ENCODE measurements around the gene EIF4EBP2. TPM values are rescaled to one million over a fixed set of nuclear protein-coding genes. Genes with fewer than 3 reads are reported as not detected.

The EIF4EBP2 gene
- total and polyA plus RNA-seq, 2 of the 13 experiments (the other 11 are each of a cell fraction or from before 2014, with no cell fraction given): 16.9 to 22.0 TPM

DNA sequence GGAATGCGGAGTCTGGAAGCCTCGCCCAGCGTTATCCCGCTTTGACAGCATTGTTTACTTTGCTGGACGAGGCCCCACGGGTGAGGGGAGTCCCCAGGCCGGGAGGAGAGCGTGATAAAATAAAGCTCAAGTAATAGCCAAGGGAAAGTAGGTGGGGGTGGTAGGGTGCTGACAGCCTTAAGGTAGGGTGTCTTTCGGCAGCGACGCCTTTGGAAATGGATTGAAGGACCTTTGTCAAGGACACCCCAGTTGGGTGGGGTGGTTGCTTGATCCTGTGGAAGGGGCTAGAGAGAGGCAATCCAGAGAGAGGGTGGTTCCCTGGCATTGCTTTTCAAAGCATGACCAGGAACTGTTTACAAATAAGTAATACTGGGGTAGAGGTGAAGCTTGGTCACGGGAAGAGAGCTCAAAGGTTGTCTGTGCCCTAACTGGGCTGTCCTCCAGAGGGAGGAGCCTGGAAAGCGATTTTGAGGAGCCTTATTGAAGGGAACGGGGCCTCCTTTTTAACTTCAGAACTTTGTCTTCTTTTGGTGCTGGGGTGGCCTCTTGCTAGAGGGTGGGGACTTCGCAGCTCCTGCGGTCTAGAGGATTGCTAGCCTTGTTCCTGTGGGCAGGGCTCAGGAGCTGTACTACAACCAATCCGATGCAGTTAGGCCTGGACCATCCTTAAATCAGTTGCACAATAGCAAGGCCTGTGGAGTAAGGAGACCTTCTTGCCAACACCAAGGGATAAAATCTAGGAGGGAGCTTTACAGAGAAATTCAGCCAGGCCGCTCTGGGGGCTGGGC lies 1.3 kb downstream of the EIF4EBP2 start (continued):
- TF ChIP-seq HDAC2 (CRISPR knock-in tag; IDR thresholded peaks at IDR 0.05): peak; percentile 18; the same call in 1 of the 2 replicates
- no peak for TF ChIP-seq ATF7-NPFF (CRISPR knock-in tag; IDR thresholded peaks at IDR 0.05; ENCODE audit: low read depth)
- no peak for TF ChIP-seq ATAD3A (CRISPR knock-in tag; IDR thresholded peaks at IDR 0.05)
- TF ChIP-seq HNF4G (IDR thresholded peaks at IDR 0.05; ENCODE audit: borderline replicate concordance, low read depth, low read length): peak; percentile 59
- peak; percentile 60 for TF ChIP-seq HNF4G (CRISPR knock-in tag; IDR thresholded peaks at IDR 0.05; ENCODE audit: borderline replicate concordance, low read depth)
- no peak for TF ChIP-seq RNF2 (conservative IDR thresholded peaks at IDR 0.05; ENCODE audit: low read depth)
- TF ChIP-seq ZNF615 (CRISPR knock-in tag; IDR thresholded peaks at IDR 0.05; ENCODE audit: borderline replicate concordance): no peak
- TF ChIP-seq LCORL (IDR thresholded peaks at IDR 0.05): no peak
- peak; percentile 30; the same call in 1 of the 2 replicates for TF ChIP-seq LCORL (CRISPR knock-in tag; IDR thresholded peaks at IDR 0.05)
- TF ChIP-seq, protein P1, sequence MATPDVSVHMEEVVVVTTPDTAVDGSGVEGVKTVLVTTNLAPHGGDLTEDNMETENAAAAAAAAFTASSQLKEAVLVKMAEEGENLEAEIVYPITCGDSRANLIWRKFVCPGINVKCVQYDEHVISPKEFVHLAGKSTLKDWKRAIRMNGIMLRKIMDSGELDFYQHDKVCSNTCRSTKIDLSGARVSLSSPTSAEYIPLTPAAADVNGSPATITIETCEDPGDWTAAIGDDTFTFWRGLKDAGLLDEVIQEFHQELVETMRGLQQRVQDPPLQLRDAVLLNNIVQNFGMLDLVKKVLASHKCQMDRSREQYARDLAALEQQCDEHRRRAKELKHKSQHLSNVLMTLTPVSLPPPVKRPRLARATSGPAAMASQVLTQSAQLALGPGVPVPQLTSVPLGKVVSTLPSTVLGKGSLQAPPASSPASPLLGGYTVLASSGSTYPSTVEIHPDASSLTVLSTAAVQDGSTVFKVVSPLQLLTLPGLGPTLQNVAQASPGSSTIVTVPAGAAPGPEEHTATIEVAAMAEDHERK (CRISPR knock-in tag; IDR thresholded peaks at IDR 0.05; ENCODE audit: low read depth): no peak
- peak; percentile 48; the same call in 1 of the 2 replicates for TF ChIP-seq ZNF350 (CRISPR knock-in tag; IDR thresholded peaks at IDR 0.05; ENCODE audit: borderline replicate concordance, low read depth)
- TF ChIP-seq, protein P2, sequence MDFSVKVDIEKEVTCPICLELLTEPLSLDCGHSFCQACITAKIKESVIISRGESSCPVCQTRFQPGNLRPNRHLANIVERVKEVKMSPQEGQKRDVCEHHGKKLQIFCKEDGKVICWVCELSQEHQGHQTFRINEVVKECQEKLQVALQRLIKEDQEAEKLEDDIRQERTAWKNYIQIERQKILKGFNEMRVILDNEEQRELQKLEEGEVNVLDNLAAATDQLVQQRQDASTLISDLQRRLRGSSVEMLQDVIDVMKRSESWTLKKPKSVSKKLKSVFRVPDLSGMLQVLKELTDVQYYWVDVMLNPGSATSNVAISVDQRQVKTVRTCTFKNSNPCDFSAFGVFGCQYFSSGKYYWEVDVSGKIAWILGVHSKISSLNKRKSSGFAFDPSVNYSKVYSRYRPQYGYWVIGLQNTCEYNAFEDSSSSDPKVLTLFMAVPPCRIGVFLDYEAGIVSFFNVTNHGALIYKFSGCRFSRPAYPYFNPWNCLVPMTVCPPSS (IDR thresholded peaks at IDR 0.05): no peak
- TF ChIP-seq ELF4 (CRISPR knock-in tag; IDR thresholded peaks at IDR 0.05; ENCODE audit: borderline replicate concordance): no peak
- TF ChIP-seq ZNF235 (CRISPR knock-in tag; IDR thresholded peaks at IDR 0.05; ENCODE audit: borderline replicate concordance): no peak
- no peak for TF ChIP-seq POLR2AphosphoS5 (IDR thresholded peaks at IDR 0.05; ENCODE audit: low read depth, low read length)
- no peak for TF ChIP-seq KDM4B (CRISPR knock-in tag; IDR thresholded peaks at IDR 0.05)
- TF ChIP-seq ISL2 (CRISPR knock-in tag; IDR thresholded peaks at IDR 0.05): peak; percentile 54; the same call in 1 of the 2 replicates
- no peak for TF ChIP-seq RFXANK (CRISPR knock-in tag; IDR thresholded peaks at IDR 0.05)
- no peak for TF ChIP-seq JUNB (CRISPR knock-in tag; IDR thresholded peaks at IDR 0.05; ENCODE audit: borderline replicate concordance)
- TF ChIP-seq ZC3H13 (CRISPR knock-in tag; IDR thresholded peaks at IDR 0.05): no peak; the same call in 1 of the 2 replicates
- TF ChIP-seq, protein P3, sequence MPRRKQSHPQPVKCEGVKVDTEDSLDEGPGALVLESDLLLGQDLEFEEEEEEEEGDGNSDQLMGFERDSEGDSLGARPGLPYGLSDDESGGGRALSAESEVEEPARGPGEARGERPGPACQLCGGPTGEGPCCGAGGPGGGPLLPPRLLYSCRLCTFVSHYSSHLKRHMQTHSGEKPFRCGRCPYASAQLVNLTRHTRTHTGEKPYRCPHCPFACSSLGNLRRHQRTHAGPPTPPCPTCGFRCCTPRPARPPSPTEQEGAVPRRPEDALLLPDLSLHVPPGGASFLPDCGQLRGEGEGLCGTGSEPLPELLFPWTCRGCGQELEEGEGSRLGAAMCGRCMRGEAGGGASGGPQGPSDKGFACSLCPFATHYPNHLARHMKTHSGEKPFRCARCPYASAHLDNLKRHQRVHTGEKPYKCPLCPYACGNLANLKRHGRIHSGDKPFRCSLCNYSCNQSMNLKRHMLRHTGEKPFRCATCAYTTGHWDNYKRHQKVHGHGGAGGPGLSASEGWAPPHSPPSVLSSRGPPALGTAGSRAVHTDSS (CRISPR knock-in tag; conservative IDR thresholded peaks at IDR 0.05): no peak
